ENCODE data around the gene CGREF1.

- TF ChIP-seq POLR2AphosphoS5 (IDR thresholded peaks at IDR 0.05; ENCODE audit: low read depth, low read length) (no peak), POLR2A (IDR thresholded peaks at IDR 0.05; ENCODE audit: low read depth, low read length) (no peak), POU2F2 (IDR thresholded peaks at IDR 0.05; ENCODE audit: low read depth, low read length) (no peak), SPI1 (IDR thresholded peaks at IDR 0.05; ENCODE audit: low read depth, low read length) (no peak), TAF1 (IDR thresholded peaks at IDR 0.05; ENCODE audit: low read depth, low read length) (no peak)
Measured at GRCh38 chr2:27078267-27079194, 40.4 kb downstream of the CGREF1 start, which contains the start of gene EMILIN1.

Data from GM12891 (cell line).